OCI-LY7 (cell line): ENCODE measurements around the gene SEZ6L2.

Source experiments
- CTCF ChIP-seq: fragments of 200-600 bp; sonication (generic); conservative IDR thresholded peaks from 2 replicates; pipeline ENCODE4 v1.5.1; 2014; ENCODE audit warnings: mild to moderate bottlenecking, antibody characterized with exemption, low read length, moderate library complexity, mixed read lengths
- EZH2phosphoT487 ChIP-seq: fragments of 200-600 bp; sonication (generic); IDR thresholded peaks from 2 replicates; pipeline ENCODE4 v1.6.1; 2018; ENCODE audit warnings: low read depth, borderline replicate concordance, mild to moderate bottlenecking, mixed run types, antibody characterized with exemption, low read length, moderate library complexity, mixed read lengths

DNA sequence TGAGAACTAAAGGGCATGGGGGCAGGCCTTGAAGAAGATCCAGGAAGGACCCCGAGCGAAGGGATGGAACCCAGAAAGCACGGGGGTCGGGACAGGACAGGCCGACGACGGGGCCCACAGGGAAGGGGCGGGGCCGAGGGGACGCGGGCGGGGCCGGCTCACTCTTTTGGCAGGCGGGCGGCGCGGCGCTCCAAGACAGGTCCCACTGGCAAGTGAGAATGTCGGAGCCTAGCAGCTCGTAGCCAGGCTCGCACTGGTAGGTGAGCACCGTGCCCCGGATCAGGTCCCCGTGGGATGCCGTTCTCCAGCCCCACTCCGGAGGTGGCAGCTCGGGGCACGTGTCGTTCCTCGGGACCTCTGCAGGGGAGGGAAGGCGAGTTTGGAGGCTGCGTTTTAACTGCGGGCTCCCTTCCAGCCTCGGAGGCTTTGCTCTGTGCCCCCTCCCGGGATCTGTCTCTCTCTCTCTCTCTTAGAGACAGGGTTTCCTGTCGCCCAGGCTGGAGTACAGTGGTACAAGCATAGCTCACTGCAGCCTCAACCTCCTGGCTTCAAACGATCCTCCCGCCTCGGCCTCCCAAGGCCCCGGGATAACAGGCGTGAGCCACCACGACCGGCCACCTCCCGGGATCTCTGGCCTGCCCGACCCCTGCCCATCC is 22.6 kb downstream of the SEZ6L2 start:
- TF ChIP-seq CTCF (no peak), EZH2phosphoT487 (no peak)
